ENCODE results near the gene SKA1.
A peak's percentile ranks its signal among the peaks of the same experiment; 100 is the strongest.
"Not testable (repeated sequence)": the region's sequence is repeated elsewhere in the genome, so short reads cannot be mapped to it uniquely, and the experiment has no call there.

Gene SKA1

DNA sequence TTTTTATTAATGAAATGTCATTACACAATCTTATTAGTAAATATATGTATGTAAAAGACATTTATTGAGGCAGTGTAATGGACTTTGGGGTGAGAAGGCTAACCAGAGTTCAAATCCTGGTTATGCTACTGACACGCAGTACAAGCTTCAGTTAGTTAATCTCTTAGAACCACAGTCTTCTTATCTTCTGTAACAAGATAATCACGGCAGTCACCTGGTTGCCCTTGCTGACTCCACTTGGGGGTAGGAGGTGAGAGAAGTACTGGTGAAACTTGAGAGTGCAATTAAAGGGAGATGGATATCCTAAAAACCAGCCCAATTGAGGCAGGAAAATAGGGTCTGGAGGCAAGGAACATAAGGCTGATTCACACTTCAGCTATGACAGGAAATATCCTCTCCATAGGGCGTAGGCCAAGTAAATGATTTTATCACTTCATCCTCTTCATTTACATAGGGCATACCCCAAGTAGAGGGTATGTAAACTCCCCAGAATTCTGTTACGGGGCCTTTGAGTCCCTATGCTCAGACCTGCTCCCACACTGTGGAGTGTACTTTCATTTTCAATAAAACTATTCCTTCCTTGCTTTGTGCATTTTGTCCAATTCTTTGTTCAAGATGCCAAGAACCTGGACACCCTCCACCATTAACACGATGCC lies 21.3 kb downstream of the SKA1 start:
- DNase-seq, result no peak

DNA sequence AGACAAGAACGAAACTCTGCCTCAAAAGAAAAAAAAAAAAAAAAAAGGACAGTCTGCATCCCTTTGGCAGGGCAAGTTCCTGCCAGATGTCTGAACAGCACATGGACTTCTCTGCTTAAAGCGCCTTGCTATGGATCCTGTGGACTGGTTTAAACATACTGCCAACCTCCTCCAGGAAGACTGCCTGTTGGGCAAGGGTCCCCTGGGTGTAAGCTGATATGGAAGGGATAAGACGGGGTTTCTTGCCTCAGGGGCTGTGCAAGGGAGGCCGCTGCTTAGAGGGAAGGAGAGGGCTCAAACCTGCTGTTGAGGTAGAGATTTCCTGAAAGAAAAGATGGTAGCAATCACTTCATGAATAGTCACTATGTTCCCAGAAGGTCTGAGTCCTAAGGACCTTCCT lies 22.2 kb downstream of the SKA1 start:
- DNase-seq, result no peak

DNA sequence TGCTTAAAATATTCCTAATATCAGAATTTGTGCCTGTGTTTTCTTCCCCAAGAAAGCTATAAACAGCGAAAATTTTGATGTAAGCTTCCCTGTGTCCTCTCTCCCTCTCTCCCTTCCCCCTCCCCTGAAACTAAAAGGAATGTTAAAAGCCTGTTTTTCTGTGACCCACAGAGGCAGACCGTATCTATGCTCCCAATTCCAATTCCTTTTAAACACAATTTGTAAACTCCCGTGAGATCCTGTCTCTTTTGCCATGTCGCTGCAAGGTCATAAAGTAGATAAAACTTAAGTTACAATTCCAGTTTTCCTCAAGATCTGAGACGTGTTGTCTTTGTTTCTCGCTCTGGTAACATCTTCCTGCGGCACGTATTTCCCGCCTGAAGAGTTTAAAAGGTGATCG lies 23.3 kb downstream of the SKA1 start:
- DNase-seq, result no peak

DNA sequence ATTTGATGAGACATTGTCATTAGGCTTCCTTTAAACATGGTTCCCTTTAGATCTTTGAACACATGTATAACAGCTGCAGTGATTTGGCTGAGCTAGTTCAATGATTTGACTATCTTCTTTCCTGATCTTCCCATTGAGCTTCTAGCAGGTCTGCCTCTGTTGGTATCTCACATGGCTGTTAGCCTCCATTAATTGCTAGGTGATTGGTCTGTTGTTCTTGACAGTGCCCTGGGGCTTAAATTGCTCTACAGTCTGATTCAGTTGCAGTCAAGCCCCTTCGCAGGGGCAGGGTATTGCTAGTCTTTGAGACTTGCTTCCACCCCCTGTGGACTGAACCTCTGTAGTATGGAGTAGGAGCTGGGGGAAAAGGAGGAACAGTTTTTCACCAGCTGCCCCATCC lies 24.1 kb downstream of the SKA1 start:
- DNase-seq, result no peak

DNA sequence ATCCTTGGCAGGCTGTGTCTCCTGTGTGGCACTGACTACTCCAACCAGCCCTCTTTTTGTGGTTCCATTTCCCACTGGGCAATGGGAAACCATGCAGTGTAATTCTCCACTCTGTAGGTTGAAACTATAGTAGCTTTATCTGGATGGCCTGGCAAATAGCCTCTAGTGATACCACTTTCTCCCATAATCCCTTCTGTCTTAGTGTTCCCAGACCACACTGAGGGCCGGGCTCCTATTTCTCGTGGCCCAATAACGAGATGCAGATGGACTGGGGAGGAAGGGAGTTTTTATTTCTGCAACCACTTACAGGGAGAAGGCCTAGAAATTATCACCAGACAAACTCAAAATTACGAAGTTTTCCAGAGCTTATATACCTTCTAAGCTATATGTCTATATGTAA lies 24.7 kb downstream of the SKA1 start:
- DNase-seq, result no peak

DNA sequence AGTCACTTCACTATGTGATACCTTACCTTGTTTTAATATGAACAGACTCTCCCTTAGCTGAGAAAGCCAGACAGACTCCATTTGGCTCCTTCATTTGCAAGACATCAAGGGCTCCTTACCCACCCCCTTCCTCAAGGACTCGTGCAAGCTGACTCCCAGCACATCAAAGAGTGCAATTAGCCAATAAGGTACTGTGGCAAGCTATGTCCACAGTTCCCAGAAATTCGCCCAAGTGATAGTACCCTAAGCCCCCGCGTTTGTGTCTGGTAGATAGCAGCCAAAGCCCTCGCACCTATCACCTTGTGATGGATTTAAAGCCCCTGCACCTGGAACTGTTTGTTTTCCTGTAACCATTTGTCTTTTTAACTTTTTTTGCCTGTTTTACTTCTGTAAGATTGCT lies 25.6 kb downstream of the SKA1 start:
- not testable (repeated sequence) for DNase-seq

DNA sequence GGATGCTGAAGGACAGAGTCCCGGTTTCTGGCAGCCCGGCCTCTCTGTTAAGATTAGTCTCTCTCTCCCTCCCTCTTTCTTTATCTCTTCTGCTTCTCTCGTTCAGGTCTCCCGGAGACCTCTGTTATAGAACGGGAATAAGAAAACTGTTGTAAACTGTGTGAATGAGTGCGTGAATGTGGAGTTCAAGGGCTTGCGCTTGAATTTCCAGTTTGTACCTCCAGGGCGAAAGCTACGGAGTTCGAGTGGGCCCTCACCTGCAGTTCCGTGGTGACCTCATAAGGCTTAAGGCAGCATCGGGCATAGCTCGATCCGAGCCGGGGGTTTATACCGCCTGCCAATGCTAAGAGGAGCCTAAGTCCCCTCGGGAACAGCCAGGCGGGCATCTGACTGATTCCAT lies 26.4 kb downstream of the SKA1 start:
- no peak for DNase-seq

DNA sequence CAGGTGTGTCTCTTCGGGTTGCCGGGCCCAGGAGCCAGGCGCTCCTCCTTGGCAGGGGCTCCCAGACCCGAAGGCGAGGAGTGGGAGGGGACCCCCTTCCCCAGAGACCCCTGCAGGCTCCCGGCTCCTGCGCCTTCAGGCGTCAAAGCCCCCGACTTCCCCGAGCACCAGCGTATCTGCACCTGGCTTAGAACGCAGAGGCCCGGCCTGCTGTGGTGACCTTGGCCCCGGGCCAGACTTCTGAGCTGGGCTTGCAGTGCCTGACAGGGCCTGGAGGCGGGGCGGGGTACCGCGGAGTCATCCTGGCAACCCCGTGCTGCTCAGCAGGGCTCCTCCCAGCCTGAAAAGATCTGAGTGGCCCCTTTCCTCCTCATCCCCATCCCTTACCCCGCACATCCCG lies 27.0 kb downstream of the SKA1 start:
- DNase-seq, result peak; percentile 18

DNA sequence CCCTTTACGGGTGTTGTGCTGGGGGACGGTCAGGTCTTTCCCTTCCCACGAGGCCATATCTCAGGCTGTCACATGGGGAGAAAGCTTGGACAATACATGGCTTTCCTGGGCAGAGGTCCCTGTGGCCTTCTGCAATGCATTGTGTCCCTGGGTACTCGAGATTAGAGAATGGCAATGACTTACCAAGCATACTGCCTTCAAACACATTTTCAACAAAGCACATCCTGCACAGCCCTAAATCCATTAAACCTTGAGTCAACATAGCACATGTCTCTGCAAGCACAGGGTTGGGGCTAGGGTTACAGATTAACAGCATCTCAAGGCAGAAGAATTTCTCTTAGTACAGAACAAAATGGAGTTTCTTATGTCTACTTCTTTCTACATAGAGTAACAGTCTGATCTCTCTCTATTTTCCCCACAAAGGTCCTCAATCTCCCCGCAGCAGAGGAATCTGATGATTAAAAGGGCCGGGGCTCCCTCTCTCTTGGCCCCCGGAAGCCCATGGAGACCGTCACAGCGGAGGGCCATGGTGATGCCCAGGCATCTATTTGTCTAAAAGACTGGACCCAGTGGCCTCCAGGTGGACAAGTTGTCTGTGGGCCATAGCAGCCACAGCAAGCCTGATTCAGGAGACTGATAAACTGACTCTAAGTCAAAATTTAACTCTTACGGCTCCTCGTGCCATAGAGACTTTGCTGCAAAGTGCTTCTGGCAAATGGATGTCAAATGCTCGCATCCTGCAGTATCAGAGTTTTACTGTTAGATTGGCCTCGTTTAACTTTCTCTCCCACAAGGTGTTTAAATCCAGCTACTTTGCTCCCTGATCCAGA lies 30.1 kb downstream of the SKA1 start:
- DNase-seq, result not testable (repeated sequence)

DNA sequence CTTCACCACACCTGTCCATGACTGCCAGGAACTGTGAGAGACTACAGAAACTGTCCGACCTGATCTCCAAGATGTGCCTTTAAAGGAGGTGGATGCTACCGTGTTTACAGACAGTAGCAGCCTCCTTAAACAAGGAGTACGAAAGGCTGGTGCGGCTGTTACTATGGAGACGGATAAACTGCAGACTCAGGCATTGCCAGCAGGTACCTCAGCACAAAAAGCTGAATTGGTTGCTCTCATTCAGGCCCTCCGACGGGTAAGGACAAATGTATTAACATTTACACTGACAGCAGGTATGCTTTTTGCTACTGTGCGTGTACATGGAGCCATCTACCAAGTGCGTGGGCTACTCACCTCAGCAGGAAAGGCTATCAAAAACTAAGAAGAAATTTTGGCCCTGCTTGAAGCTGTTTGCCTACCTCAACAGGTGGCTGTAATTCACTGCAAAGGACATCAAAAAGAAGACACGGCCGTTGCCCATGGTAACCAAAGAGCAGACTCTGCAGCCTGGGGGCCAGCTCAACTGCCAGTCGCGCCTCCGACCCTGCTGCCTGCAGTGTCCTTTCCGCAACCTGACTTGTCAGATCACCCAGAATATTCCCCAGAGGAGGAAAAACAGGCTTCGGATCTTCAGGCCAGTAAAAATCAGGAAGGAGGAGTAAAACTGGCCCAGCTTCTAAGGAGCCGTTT lies 30.9 kb downstream of the SKA1 start:
- no peak for DNase-seq

DNA sequence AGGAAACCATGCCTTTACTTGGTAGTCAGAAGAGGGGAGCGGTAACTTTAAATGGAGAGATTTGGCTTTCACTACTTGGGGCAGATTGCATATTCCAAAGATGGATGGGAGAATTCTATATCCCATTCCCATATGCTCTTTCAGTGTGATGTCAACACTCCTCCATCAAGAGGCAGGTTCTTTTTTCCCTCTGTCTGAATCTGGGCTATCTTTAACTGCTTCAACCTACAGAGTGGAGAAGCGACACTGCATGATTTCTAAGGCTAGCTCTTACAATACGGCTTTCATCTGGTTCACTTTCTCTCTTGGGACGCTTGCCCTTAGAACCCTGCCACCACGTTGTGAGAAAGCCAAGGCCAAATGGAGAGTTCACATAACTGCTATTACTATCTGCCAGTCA lies 34.4 kb downstream of the SKA1 start:
- no peak for DNase-seq

DNA sequence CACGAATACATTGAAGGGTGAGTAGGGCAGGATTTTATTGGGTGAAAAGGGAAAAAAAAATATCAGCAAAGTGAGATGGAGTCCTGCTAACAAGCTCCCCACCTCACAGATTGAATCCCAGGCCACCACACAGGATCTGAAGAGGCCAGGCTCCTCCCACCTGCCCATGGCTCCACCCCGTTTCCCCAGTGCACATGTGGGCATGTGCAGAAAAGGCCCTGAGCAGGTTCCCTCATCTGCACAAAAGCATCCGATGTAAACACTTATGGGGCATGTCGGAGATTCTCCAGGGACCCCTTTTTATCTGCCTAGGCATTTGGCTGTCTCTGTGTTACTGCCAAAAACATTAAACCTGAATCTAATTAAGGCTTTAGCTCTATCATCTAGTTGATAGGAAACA lies 35.2 kb downstream of the SKA1 start:
- no peak for DNase-seq

DNA sequence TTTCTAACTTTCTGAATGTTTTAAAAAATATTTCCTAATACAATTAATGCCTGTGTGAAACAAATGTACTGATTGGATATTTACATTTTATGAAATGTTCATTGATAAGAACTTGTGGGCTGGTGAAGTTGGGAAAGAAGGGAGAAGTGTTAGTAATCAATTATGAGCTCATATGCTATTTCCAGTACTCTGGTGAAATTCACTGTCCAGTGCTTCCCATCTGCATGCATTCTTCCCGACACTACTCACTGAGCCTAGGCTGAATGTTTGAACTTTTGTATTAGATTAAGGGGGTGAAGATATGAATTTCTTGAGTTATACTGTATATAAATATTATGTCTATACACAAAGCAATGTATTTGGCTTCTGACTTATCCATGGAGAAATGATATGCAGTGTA lies 36.0 kb downstream of the SKA1 start:
- DNase-seq, result no peak

DNA sequence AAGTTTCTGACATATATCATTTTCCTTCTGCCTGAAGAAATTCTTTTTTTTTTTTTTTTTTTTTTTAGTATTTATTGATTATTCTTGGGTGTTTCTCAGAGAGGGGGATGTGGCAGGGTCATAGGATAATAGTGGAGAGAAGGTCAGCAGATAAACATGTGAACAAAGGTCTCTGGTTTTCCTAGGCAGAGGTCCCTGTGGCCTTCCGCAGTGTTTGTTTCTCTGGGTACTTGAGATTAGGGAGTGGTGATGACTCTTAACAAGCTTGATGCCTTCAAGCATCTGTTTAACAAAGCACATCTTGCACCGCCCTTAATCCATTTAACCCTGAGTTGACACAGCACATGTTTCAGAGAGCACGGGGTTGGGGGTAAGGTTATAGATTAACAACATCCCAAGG lies 42.0 kb downstream of the SKA1 start:
- DNase-seq, result not testable (repeated sequence)

DNA sequence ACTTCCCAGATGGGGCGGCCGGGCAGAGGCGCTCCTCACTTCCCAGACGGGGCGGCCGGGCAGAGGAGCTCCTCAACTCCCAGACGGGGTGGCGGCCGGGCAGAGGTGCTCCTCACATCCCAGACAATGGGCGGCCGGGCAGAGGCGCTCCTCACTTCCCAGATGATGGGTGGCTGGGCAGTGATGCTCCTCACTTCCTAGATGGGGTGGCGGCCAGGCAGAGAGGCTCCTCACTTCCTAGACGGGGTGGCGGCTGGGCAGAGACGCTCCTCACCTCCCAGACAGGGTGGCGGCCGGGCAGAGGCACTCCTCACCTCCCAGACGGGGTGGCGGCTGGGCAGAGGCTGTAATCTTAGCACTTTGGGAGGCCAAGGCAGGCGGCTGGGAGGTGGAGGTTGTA lies 42.9 kb downstream of the SKA1 start:
- DNase-seq, result not testable (repeated sequence)

DNA sequence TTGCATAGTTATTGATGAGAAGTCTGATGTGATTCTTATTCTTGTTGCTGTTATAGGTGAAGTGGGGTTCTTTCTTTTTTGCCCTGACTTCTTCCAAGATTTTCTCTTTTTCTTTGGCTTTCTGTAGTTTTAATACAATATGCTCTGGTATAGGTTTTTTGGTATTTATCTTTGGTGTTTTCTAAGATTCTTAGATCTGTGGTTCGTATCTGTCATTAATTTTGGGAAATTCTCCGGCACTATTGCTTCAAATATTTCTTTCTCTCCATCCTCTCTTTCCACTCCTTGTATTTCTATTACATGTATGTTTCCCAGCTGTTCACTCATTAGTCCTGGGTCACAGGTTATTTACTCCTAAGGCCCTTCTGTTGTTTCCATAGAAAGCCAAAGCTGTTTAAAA lies 43.8 kb downstream of the SKA1 start:
- DNase-seq, result no peak

DNA sequence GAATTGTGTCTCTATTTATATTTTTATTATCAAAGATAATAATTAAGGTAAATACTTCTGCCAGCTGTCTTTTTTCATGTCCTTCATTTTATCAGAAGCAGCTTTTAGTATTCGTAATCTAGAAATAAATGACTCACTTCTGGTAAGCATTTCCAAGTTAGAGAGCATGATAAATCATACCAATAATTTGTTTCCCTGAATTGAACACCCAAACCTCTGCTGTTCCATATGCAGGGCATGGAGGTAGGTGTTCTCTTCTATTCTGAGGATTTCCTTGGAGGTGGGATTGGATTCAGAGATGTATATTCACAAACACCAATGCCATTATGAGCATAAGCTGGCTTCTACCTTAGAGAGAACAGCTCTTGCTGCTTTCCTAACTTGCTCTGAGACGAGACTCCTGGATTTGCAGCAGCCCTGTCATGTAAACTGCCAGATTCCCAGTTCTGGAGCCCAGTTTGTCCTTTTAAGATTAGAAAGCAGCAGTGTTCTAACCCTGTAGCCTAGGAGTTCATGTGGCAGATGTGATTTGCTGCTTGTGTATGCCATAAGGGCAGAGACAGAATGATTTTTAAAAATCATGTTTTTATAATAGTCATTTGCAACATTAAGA lies 47.5 kb downstream of the SKA1 start:
- DNase-seq, result no peak

DNA sequence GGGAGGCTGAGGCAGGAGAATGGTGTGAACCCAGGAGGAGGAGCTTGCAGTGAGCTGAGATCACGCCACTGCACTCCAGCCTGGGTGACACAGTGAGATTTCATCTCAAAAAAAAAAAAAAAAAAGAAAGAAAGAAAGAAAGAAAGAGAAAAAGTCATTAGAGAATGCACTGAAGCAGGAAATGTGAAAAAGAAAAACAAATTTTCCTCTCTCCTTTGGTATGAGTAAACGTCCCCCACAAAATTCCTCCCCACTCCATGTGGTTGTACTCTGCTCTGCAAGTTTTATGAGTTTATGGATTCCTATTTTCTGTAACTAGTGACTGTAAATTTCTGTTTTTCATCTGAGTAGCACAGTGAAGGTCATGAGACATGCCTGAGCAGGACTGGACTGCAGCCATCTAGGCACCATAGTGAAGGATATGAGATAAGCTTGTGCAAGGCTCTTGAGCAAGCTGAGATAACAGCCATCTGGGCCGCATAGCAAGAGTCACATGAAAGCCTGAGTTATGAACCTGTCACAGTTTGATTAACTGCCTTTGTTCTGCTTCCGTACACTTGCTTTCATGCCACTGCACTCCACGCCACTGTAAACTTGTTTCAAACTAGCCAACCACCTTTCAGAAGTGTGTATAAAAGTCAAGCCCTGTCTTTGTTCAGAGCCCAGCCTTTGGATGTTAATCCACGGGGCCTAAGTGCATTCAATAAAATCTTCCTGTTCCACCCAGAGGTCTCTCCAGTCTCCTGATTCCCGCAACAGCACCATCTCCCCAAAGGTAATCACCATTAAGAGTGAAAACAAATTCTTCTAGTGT lies 50.2 kb downstream of the SKA1 start:
- peak; percentile 11 for DNase-seq

DNA sequence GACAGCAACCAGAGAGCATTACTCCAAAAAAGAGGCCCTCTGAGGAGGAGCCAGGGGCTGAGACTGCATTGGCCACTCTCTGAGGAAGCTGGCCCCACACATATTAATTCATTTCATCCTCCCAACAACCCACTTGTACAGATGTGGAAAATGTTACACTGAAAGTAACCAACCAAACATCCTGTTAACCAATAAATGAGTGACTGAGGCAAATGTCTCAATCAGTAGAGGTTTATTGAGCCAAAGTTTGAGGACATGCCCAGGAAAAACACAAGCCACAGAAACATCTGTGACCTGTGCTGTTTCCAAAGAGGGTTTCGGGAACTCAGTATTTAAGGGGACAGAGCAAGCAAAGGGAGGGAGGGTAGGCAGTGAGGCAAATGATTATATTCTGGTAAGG lies 53.0 kb downstream of the SKA1 start:
- DNase-seq, result no peak

DNA sequence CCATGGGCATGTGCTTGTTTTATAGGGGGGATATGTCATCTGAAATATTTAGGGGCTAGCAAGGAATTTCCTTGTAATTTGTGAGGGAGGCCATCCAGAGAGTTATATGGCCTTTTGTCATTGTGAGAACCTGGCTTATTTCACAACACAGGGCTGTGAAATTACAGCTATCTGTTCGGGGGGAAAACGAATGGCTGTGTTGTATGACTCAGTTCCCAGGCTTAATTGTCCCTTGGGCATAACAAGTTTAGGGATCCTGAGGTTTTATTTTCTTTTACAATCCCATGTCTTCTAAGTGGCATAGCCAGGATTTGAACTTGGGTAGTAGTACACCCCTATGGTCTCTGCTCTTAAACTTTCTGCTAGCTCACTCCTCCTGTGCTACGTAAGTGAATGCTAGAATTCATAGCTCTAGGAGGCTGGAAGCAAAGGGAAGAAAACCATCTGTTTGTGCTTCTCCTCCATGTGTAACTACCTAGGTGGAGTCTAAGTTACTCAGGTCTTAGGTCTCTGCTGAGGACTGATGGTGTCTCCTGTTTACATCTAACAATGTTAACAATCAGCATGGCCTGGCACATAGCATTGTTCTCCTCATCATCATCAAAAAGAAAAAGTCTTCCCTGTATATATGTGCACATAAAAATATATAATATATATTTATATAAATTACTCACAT lies 53.8 kb downstream of the SKA1 start:
- DNase-seq, result no peak

DNA sequence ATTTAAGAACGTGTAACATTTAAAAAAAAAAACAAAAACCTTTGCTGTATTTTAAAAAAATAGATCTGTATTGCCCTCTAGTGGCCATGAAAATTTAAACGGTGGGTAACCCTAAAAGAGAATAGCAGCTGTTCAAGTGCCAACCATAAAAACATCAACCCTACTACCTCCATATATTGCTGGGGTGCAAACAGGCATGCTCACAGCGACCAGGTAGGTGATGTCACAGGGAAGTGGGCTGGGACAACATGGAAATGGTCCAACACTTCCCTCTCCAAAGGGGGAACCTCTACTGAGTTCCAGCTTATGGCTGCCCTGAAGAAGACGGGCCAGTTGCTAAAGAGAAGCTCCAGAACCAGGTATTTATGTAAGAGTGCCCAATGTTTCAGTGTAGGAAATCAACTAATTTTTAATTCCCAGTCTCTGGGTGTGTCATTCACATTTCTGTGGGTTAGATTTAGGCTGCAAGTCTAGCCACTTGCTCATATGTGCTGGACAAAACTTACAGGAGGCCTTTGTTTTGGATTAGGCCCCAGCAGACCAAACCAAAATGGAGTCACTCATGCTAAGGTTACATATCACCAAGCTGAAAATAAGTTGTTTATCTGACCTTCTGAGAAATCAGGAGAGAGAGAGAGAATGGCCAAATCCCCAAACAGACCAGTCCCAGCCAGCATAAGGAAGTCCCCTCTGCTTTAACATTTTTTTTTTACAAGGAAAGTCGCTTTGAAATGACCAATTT lies 54.5 kb downstream of the SKA1 start:
- DNase-seq, result peak; percentile 10
